ENCODE measurements around the gene SGK2. TPM values are rescaled to one million over a fixed set of nuclear protein-coding genes. Genes with fewer than 3 reads are reported as not detected.

The SGK2 gene
- total RNA-seq, 1 donor from 2014 or later: 0.56 TPM

DNA sequence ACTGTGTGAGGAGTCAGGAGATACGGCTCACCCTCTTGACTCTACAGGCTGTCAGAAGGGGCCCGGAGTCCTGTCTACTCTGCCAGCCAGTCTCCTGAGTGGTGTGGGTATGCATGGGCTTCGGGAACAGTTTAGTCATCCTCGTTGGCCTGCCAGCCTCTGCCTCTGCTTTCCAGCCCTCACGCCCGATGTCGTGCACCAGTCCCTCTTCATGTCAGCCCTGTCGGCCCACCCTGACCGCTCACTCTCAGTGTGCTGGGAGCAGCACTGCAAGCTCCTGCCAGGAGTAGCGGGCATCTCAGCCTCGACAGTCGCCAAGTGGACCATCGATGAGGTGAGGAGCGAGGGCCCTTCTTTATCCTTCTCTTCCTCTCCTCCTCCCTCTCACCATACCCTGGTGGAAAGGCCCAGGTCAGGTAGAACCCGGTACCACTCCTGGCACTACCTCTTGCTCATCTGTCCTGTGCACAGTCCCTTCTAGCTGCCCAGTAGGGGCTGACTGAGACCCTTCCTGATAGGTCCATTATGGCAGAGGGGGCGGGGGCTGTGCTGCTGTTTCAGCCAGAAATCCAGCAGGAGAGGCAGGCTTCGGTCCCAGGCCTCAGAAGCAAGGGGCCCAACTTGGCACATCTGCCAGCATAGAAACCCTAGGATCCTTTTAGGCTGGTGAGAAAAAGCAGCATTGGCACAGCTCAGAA is 18.7 kb upstream of the SGK2 start:
- no peaks in the 10 kb centered on the region for H3K9me3 Mint-ChIP-seq (ENCODE audit: unreplicated experiment)
- H3K36me3 Mint-ChIP-seq (ENCODE audit: unreplicated experiment): no peaks in the 10 kb centered on the region
- no peak for DNase-seq
- no peaks in the 10 kb centered on the region for H3K4me1 Mint-ChIP-seq (ENCODE audit: low read depth, unreplicated experiment)
- no peak overlapping the region for H3K4me3 Mint-ChIP-seq (ENCODE audit: unreplicated experiment)
- no peak for TF ChIP-seq CTCF (IDR thresholded peaks at IDR 0.05; ENCODE audit: partially characterized antibody, unreplicated experiment)
- H3K27me3 Mint-ChIP-seq (ENCODE audit: unreplicated experiment): peaks cover 2% of the 10 kb centered on the region
- no peak overlapping the region for H3K27ac Mint-ChIP-seq (ENCODE audit: unreplicated experiment)

GRCh38 chr20:43540673-43541060 is 18.2 kb upstream of the SGK2 start:
- H3K4me3 Mint-ChIP-seq (ENCODE audit: unreplicated experiment): no peak overlapping the region
- no peak for TF ChIP-seq CTCF (IDR thresholded peaks at IDR 0.05; ENCODE audit: partially characterized antibody, unreplicated experiment)
- no peaks in the 10 kb centered on the region for H3K4me1 Mint-ChIP-seq (ENCODE audit: low read depth, unreplicated experiment)
- no peak for DNase-seq
- H3K27ac Mint-ChIP-seq (ENCODE audit: unreplicated experiment): no peak overlapping the region
- H3K9me3 Mint-ChIP-seq (ENCODE audit: unreplicated experiment): no peaks in the 10 kb centered on the region
- peaks cover 2% of the 10 kb centered on the region for H3K27me3 Mint-ChIP-seq (ENCODE audit: unreplicated experiment)
- H3K36me3 Mint-ChIP-seq (ENCODE audit: unreplicated experiment): no peaks in the 10 kb centered on the region

DNA sequence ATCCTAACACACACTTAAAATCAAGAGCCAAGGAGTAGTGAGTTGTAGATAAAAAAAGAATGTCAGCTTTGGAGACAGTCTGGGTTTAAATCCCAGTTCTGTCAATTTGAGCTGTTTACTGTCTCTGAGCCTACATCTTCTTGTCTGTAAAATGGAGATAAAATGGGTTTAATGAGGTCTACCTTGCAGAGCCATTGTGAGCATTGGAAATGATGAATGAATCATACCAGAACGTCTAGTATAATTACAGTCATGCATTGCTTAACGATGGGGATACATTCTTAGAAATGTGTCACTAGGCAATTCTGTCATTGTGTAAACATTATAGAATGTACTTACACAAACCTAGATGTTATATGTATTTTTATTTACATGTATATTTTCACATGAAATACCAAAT is 17.6 kb upstream of the SGK2 start:
- H3K9me3 Mint-ChIP-seq (ENCODE audit: unreplicated experiment): no peaks in the 10 kb centered on the region
- no peaks in the 10 kb centered on the region for H3K36me3 Mint-ChIP-seq (ENCODE audit: unreplicated experiment)
- no peaks in the 10 kb centered on the region for H3K4me1 Mint-ChIP-seq (ENCODE audit: low read depth, unreplicated experiment)
- TF ChIP-seq CTCF (IDR thresholded peaks at IDR 0.05; ENCODE audit: partially characterized antibody, unreplicated experiment): no peak
- no peak for DNase-seq
- peaks cover 2% of the 10 kb centered on the region for H3K27me3 Mint-ChIP-seq (ENCODE audit: unreplicated experiment)
- H3K27ac Mint-ChIP-seq (ENCODE audit: unreplicated experiment): no peak overlapping the region
- H3K4me3 Mint-ChIP-seq (ENCODE audit: unreplicated experiment): no peak overlapping the region

DNA sequence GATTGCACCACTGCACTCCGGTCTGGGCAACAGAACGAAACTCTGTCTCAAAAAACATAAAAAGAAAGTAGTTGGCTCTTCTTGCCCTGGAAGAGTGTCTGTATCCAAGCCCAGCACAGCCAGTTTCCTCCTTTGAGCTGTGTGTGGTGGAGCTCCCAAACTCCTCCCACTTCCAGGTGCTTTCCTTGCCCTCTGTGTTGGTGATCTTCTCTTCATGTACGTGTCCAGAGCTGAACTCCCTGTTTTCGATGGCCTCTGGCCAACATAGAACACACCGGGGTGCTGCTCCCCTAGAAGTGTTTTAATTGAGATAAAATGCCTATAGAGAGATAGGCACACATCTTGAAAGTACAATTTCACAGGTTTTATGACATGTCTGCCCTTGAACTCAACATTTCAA is 16.7 kb upstream of the SGK2 start:
- H3K36me3 Mint-ChIP-seq (ENCODE audit: unreplicated experiment): no peaks in the 10 kb centered on the region
- no peak overlapping the region for H3K4me3 Mint-ChIP-seq (ENCODE audit: unreplicated experiment)
- no peak for DNase-seq
- no peaks in the 10 kb centered on the region for H3K9me3 Mint-ChIP-seq (ENCODE audit: unreplicated experiment)
- H3K27ac Mint-ChIP-seq (ENCODE audit: unreplicated experiment): no peak overlapping the region
- H3K4me1 Mint-ChIP-seq (ENCODE audit: low read depth, unreplicated experiment): no peaks in the 10 kb centered on the region
- no peaks in the 10 kb centered on the region for H3K27me3 Mint-ChIP-seq (ENCODE audit: unreplicated experiment)
- TF ChIP-seq CTCF (IDR thresholded peaks at IDR 0.05; ENCODE audit: partially characterized antibody, unreplicated experiment): no peak

- TF ChIP-seq CTCF (IDR thresholded peaks at IDR 0.05; ENCODE audit: partially characterized antibody, unreplicated experiment): no peak
- DNase-seq: no peak
- H3K4me3 Mint-ChIP-seq (ENCODE audit: unreplicated experiment): no peak overlapping the region
- H3K27ac Mint-ChIP-seq (ENCODE audit: unreplicated experiment): no peak overlapping the region
- H3K27me3 Mint-ChIP-seq (ENCODE audit: unreplicated experiment): no peaks in the 10 kb centered on the region
- no peaks in the 10 kb centered on the region for H3K4me1 Mint-ChIP-seq (ENCODE audit: low read depth, unreplicated experiment)
- peaks cover 4% of the 10 kb centered on the region for H3K9me3 Mint-ChIP-seq (ENCODE audit: unreplicated experiment)
- H3K36me3 Mint-ChIP-seq (ENCODE audit: unreplicated experiment): peaks cover 5% of the 10 kb centered on the region
Measured at GRCh38 chr20:43542674-43543073, 16.2 kb upstream of the SGK2 start.
